Nephron progenitor cell (in vitro differentiated cells): ENCODE measurements around the gene TRIM17.

Experiments
- DNase-seq: peaks from one replicate; pipeline ENCODE4 v3.0.0; 2021
- H3K27ac Mint-ChIP-seq: 2 replicates; pipeline ENCODE4 v1.8.0; 2021; ENCODE audit warnings: mild to moderate bottlenecking, moderate library complexity, mixed read lengths
- H3K27me3 Mint-ChIP-seq: 2 replicates; pipeline ENCODE4 v1.8.0; 2021; ENCODE audit warnings: mild to moderate bottlenecking, low read depth, mixed read lengths; ENCODE audit not compliant: poor library complexity
- H3K36me3 Mint-ChIP-seq: 2 replicates; pipeline ENCODE4 v1.8.0; 2021; ENCODE audit warnings: low read depth, mixed read lengths
- H3K4me1 Mint-ChIP-seq: 2 replicates; pipeline ENCODE4 v1.8.0; 2021; ENCODE audit warnings: mixed read lengths
- H3K4me3 Mint-ChIP-seq: 2 replicates; pipeline ENCODE4 v1.8.0; 2021; ENCODE audit warnings: mild to moderate bottlenecking, moderate library complexity, mixed read lengths
- H3K9me3 Mint-ChIP-seq: 2 replicates; pipeline ENCODE4 v1.8.0; 2021; ENCODE audit warnings: mild to moderate bottlenecking, moderate library complexity, mixed read lengths
- CTCF ChIP-seq: fragments of 200-600 bp; sonication (generic); IDR thresholded peaks from 2 replicates; pipeline ENCODE4 v1.5.0; 2021; ENCODE audit warnings: antibody characterized with exemption

TRIM17 gene

GRCh38 chr1:228398741-228399461 is 17.8 kb downstream of the TRIM17 start:
- H3K9me3 Mint-ChIP-seq = no peaks in the 10 kb centered on the region
- peaks cover 27% of the 10 kb centered on the region for H3K36me3 Mint-ChIP-seq
- no peak for DNase-seq
- peaks cover 9% of the 10 kb centered on the region for H3K4me1 Mint-ChIP-seq
- no peak overlapping the region for H3K27ac Mint-ChIP-seq
- H3K27me3 Mint-ChIP-seq = no peaks in the 10 kb centered on the region
- no peak overlapping the region for H3K4me3 Mint-ChIP-seq
- no peak for TF ChIP-seq CTCF

GRCh38 chr1:228397966-228398365 is 18.7 kb downstream of the TRIM17 start:
- TF ChIP-seq CTCF = no peak
- Mint-ChIP-seq H3K4me1 (no peaks in the 10 kb centered on the region), H3K9me3 (no peaks in the 10 kb centered on the region), H3K4me3 (no peak overlapping the region), H3K27me3 (no peaks in the 10 kb centered on the region), H3K27ac (peak overlapping the region; percentile 63), H3K36me3 (peaks cover 27% of the 10 kb centered on the region)
- no peak for DNase-seq

DNA sequence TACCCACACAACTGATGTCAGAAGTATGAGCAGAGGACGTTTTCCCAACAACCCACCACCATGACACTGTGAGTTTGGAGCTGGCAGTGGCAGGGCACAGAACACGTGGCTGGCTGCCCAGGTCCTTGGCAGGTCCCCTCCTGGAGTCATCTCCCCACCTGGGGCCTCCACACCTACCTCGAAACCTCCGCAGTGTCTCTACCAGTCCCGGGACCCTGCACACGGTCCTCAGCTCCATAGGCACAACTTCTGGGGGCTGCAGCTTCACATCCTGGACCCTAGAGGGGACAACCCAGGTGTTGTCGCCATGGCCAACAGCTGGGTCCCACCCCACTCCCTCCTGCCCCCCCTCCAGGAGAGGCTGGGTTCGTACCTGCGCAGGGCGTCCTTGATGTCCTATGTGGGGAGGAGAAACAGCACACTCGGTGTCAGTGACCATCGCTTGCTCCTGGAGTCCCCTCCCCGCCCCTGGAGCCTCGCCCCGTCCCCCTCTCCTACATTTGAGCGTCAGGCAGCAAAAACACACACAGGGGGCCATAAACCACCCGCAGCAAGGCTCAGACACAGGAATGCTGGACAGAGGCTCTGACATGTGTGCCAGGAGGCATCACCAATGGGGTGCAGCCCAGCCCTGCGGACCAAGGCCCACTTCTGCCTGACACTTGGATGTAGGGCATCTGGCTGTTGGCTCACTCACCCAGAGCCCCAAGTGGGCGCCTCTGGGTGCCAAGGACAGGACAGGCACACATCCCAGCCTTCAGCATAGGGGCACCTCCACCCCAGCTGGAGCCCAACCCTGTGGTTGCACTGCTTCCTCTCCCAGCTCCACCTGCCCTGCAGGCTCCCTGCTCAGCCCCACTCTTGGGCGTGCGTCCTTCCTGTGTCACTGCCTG is 19.6 kb downstream of the TRIM17 start:
- Mint-ChIP-seq H3K27ac (peak overlapping the region; percentile 87), H3K4me3 (no peak overlapping the region), H3K27me3 (no peaks in the 10 kb centered on the region), H3K36me3 (peaks cover 32% of the 10 kb centered on the region), H3K4me1 (no peaks in the 10 kb centered on the region), H3K9me3 (no peaks in the 10 kb centered on the region)
- TF ChIP-seq CTCF = no peak
- DNase-seq = no peak

GRCh38 chr1:228394571-228395394 is 21.9 kb downstream of the TRIM17 start:
- DNase-seq = no peak

More at GRCh38 chr1:228394571-228395394, 21.9 kb downstream of the TRIM17 start:
- TF ChIP-seq CTCF = no peak
- peaks cover 3% of the 10 kb centered on the region for H3K27me3 Mint-ChIP-seq
- peaks cover 32% of the 10 kb centered on the region for H3K36me3 Mint-ChIP-seq
- no peaks in the 10 kb centered on the region for H3K9me3 Mint-ChIP-seq
- H3K4me1 Mint-ChIP-seq = no peaks in the 10 kb centered on the region
- no peak overlapping the region for H3K27ac Mint-ChIP-seq
- no peak overlapping the region for H3K4me3 Mint-ChIP-seq
